Spleen (tissue), 7 donors: ENCODE data around the gene NFATC2IP.

Source experiments
- POLR2A ChIP-seq, 3 donors: fragments of 450-650 bp; IDR thresholded peaks; one replicate each; pipeline ENCODE4 v1.5.1; 2017; ENCODE audit warnings: antibody characterized with exemption in 3 of 3, mild to moderate bottlenecking in 1 of 3
- TF ChIP-seq, protein P1 (sequence below), 11 experiments: fragments of 200-600 bp in 7 of 11; fragments of 450-650 bp in 4 of 11; sonication (generic) in 4 of 11; IDR thresholded peaks in 8 of 11; conservative IDR thresholded peaks in 3 of 11; 1 replicate in 7 of 11; 2 replicates in 4 of 11; pipeline versions ENCODE4 v1.4.0 to v1.8.0; 2016 to 2021; ENCODE audit warnings: antibody characterized with exemption in 11 of 11, inconsistent platforms in 4 of 11, mild to moderate bottlenecking in 1 of 11
- donor health status: DM: no; HTN: no; CAD: no; lungs with moderate emphysema.
- donor health status: DM: no; HTN: no; CAD: no.
- donor health status: DM: no; HTN: no; CAD: no.

DNA sequence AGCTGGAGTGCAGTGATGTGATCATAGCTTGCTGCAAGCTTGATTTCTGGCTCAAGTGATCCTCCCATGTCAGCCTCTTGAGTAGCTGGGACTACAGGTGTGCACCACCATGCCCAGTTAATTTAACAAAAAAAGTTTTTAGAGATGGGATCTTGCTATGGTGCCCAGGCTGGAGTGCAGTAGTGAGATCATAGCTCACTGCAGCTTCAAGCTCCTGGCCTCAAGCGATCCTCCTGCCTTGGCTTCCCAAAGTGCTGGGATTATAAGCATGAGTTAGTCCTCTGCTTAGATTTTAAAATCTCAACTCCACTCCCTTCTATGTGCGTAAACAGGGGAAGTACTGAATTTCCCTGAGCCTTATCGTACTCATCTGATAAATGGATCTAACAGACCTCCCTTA is 32.0 kb upstream of the NFATC2IP start:
- TF ChIP-seq, protein P1, sequence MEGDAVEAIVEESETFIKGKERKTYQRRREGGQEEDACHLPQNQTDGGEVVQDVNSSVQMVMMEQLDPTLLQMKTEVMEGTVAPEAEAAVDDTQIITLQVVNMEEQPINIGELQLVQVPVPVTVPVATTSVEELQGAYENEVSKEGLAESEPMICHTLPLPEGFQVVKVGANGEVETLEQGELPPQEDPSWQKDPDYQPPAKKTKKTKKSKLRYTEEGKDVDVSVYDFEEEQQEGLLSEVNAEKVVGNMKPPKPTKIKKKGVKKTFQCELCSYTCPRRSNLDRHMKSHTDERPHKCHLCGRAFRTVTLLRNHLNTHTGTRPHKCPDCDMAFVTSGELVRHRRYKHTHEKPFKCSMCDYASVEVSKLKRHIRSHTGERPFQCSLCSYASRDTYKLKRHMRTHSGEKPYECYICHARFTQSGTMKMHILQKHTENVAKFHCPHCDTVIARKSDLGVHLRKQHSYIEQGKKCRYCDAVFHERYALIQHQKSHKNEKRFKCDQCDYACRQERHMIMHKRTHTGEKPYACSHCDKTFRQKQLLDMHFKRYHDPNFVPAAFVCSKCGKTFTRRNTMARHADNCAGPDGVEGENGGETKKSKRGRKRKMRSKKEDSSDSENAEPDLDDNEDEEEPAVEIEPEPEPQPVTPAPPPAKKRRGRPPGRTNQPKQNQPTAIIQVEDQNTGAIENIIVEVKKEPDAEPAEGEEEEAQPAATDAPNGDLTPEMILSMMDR (IDR thresholded peaks at IDR 0.05 in 8 of 11, conservative IDR thresholded peaks at IDR 0.05 in 3 of 11): no peak
- TF ChIP-seq POLR2A (IDR thresholded peaks at IDR 0.05): no peak
